Measurements from ENCODE around the gene SPRY2. TPM values are rescaled to one million over a fixed set of nuclear protein-coding genes. Genes with fewer than 3 reads are reported as not detected.

The SPRY2 gene
- total RNA-seq, 1 donor from 2014 or later = 43.2 TPM

GRCh38 chr13:80362481-80362880 lies 21.6 kb upstream of the SPRY2 start:
- Histone ChIP-seq H3K4me3 (no peak overlapping the region), H3K27me3 (no peaks in the 10 kb centered on the region), H3K4me1 (peaks cover 7% of the 10 kb centered on the region), H3K9me3 (no peaks in the 10 kb centered on the region), H3K27ac (no peak overlapping the region), H3K36me3 (no peaks in the 10 kb centered on the region)
- no peak for DNase-seq (ENCODE audit: extremely low spot score in 2 of 2)
- intact Hi-C loops (cut with DNase I) = no loop called here
- TF ChIP-seq, protein P1, sequence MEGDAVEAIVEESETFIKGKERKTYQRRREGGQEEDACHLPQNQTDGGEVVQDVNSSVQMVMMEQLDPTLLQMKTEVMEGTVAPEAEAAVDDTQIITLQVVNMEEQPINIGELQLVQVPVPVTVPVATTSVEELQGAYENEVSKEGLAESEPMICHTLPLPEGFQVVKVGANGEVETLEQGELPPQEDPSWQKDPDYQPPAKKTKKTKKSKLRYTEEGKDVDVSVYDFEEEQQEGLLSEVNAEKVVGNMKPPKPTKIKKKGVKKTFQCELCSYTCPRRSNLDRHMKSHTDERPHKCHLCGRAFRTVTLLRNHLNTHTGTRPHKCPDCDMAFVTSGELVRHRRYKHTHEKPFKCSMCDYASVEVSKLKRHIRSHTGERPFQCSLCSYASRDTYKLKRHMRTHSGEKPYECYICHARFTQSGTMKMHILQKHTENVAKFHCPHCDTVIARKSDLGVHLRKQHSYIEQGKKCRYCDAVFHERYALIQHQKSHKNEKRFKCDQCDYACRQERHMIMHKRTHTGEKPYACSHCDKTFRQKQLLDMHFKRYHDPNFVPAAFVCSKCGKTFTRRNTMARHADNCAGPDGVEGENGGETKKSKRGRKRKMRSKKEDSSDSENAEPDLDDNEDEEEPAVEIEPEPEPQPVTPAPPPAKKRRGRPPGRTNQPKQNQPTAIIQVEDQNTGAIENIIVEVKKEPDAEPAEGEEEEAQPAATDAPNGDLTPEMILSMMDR (IDR thresholded peaks at IDR 0.05) = no peak
- TF ChIP-seq POLR2AphosphoS5 (IDR thresholded peaks at IDR 0.05; ENCODE audit: insufficient read depth in 1 of 2, low read depth in 1 of 2) (no peak), POLR2A (IDR thresholded peaks at IDR 0.05) (no peak)

- Histone ChIP-seq H3K4me3 (no peak overlapping the region), H3K36me3 (no peaks in the 10 kb centered on the region), H3K27ac (no peak overlapping the region), H3K4me1 (peaks cover 7% of the 10 kb centered on the region), H3K27me3 (no peaks in the 10 kb centered on the region), H3K9me3 (no peaks in the 10 kb centered on the region)
- TF ChIP-seq POLR2AphosphoS5 (IDR thresholded peaks at IDR 0.05; ENCODE audit: insufficient read depth in 1 of 2, low read depth in 1 of 2) = no peak
- TF ChIP-seq POLR2A (IDR thresholded peaks at IDR 0.05) = no peak
- TF ChIP-seq, protein P1 (IDR thresholded peaks at IDR 0.05) = no peak
- intact Hi-C loops (cut with DNase I) = no loop called here
- no peak for DNase-seq (ENCODE audit: extremely low spot score in 2 of 2)
Measured at GRCh38 chr13:80361883-80362327, 21.0 kb upstream of the SPRY2 start.

DNA sequence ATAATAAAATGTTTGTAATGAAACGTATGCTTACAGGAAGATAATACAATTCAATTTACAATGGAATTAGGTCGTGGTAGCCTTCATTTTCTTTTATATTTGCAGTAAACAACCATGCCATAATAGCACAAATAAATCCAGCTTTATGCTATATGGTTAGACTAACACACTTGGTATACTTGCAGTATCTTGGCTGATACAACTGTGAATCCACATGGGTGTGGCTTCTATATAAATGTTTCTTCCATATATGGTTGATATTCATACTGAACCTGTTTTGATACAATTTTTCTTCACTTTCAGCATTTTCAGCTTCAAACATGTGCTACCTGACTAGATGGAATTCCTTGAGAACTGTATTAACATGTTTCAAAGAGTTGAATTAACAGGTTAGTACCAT lies 20.4 kb upstream of the SPRY2 start:
- intact Hi-C loops (cut with DNase I) = no loop called here
- H3K4me3 ChIP-seq = no peak overlapping the region
- no peak for DNase-seq (ENCODE audit: extremely low spot score in 2 of 2)

DNA sequence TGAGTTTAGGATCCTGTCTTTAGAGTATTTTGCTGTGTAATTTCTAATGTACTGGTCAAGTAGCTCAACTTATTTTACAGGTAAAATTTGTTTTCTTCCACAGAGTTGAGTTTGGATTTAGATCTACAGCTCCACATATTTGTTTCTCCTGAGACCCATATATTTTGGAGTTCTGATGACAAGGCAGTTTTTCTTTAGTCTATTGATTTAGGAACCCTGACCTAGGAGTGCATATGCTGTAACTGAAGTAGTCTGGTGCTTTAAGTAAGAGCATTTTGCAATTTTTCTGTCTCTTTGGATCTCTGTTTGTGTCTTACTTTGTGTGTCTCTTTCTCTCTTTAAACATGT lies 19.5 kb upstream of the SPRY2 start:
- Histone ChIP-seq H3K27me3 (no peaks in the 10 kb centered on the region), H3K27ac (no peak overlapping the region), H3K36me3 (no peaks in the 10 kb centered on the region), H3K9me3 (no peaks in the 10 kb centered on the region), H3K4me1 (peaks cover 7% of the 10 kb centered on the region), H3K4me3 (no peak overlapping the region)
- TF ChIP-seq, protein P1 (IDR thresholded peaks at IDR 0.05) = no peak
- no peak for TF ChIP-seq POLR2A (IDR thresholded peaks at IDR 0.05)
- no peak for TF ChIP-seq POLR2AphosphoS5 (IDR thresholded peaks at IDR 0.05; ENCODE audit: insufficient read depth in 1 of 2, low read depth in 1 of 2)
- intact Hi-C loops (cut with DNase I) = no loop called here
- DNase-seq (ENCODE audit: extremely low spot score in 2 of 2) = no peak

More for the DNA sequence above, 20.4 kb upstream of the SPRY2 start:
- H3K36me3 ChIP-seq = no peaks in the 10 kb centered on the region
- no peaks in the 10 kb centered on the region for H3K27me3 ChIP-seq
- peaks cover 7% of the 10 kb centered on the region for H3K4me1 ChIP-seq
- no peaks in the 10 kb centered on the region for H3K9me3 ChIP-seq
- H3K27ac ChIP-seq = no peak overlapping the region
- TF ChIP-seq, protein P1 (IDR thresholded peaks at IDR 0.05) = no peak
- no peak for TF ChIP-seq POLR2AphosphoS5 (IDR thresholded peaks at IDR 0.05; ENCODE audit: insufficient read depth in 1 of 2, low read depth in 1 of 2)
- TF ChIP-seq POLR2A (IDR thresholded peaks at IDR 0.05) = no peak

DNA sequence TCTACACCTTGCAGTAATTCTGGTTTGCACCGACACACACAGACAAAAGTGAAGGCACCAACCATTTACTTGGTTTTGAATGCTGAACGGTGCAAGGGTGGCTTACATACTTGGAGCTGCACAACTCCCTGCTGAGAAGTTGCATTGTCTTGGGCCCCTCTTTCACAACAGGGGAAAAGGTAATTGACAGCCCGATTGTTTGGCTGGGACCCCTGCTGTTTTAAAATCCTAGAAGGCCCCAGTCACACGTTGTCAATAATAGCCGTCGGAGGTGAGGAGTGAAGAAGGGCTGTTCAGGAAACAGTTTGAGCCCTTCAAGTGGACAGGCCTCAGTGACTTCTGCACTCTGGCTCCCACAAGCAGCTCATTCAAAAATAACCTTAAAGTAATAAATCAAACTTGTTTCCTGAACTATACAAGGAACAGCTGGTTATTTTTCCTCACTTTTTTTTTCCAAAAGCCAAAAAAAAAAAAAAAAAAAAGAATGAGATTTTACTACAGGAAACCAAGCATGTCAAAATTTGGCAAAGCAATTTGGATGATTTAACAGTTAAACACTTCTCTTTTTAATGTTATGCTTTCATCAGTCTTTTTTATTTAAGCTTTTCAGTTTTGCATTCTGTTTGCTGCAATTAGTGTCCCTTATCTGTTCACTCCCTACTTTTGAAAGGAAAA lies 19.0 kb upstream of the SPRY2 start:
- intact Hi-C loops (cut with DNase I) = no loop called here
- DNase-seq (ENCODE audit: extremely low spot score in 2 of 2) = no peak
- Histone ChIP-seq H3K4me3 (no peak overlapping the region), H3K4me1 (peaks cover 7% of the 10 kb centered on the region), H3K27ac (no peak overlapping the region), H3K9me3 (no peaks in the 10 kb centered on the region), H3K36me3 (no peaks in the 10 kb centered on the region), H3K27me3 (no peaks in the 10 kb centered on the region)
- TF ChIP-seq POLR2A (IDR thresholded peaks at IDR 0.05) = no peak
- TF ChIP-seq POLR2AphosphoS5 (IDR thresholded peaks at IDR 0.05; ENCODE audit: insufficient read depth in 1 of 2, low read depth in 1 of 2) = no peak
- TF ChIP-seq, protein P1 (IDR thresholded peaks at IDR 0.05) = no peak

All from vagina (tissue), 2 donors.